Kidney (tissue), 14 donors: ENCODE results near the gene RPL27. TPM values are rescaled to one million over a fixed set of nuclear protein-coding genes. Genes with fewer than 3 reads are reported as not detected.

ENCODE experiments used
- DNase-seq, 5 donors: peaks; one replicate each; pipeline ENCODE4 v3.0.0-alpha.2; 2013 to 2020
- FAIRE-seq: peaks from 2 replicates; lab custom pipeline; 2012; peaks lifted over from hg19 to GRCh38; lab: Jason Lieb, UNC
- H3K27ac ChIP-seq, 2 donors: one replicate each; pipeline ENCODE4 v1.7.0; 2013; ENCODE audit warnings: low read depth in 2 of 2, low read length in 2 of 2, inconsistent platforms in 1 of 2
- H3K27me3 ChIP-seq: one replicate; pipeline ENCODE4 v1.7.1; 2013; ENCODE audit warnings: low read length, inconsistent platforms; ENCODE audit not compliant: control insufficient read depth, insufficient read depth
- H3K36me3 ChIP-seq, 3 donors: one replicate each; pipeline versions ENCODE4 v1.7.0 to v1.7.1; 2013; ENCODE audit warnings: low read length in 3 of 3, control low read depth in 1 of 3, inconsistent platforms in 1 of 3; ENCODE audit not compliant: insufficient read depth in 3 of 3, control insufficient read depth in 2 of 3
- H3K4me1 ChIP-seq, 3 donors: one replicate each; pipeline versions ENCODE4 v1.7.0 to v1.7.1; 2013; ENCODE audit warnings: low read length in 3 of 3, inconsistent platforms in 1 of 3, low read depth in 1 of 3; ENCODE audit not compliant: control insufficient read depth in 2 of 3, insufficient read depth in 2 of 3
- H3K4me3 ChIP-seq, 3 donors: one replicate each; pipeline versions ENCODE4 v1.7.0 to v1.8.1; 2013; ENCODE audit warnings: low read length in 3 of 3, control low read depth in 1 of 3, inconsistent platforms in 1 of 3
- H3K9ac ChIP-seq, 3 donors: one replicate each; pipeline versions ENCODE4 v1.7.0 to v1.7.1; 2013; ENCODE audit warnings: low read length in 3 of 3, control low read depth in 1 of 3, inconsistent platforms in 1 of 3
- H3K9me3 ChIP-seq, 3 donors: one replicate each; pipeline versions ENCODE4 v1.7.0 to v1.7.1; 2013; ENCODE audit warnings: low read length in 3 of 3, control low read depth in 1 of 3, inconsistent platforms in 1 of 3; ENCODE audit not compliant: control insufficient read depth in 2 of 3, insufficient read depth in 1 of 3
- CTCF ChIP-seq: IDR thresholded peaks from 3 replicates; pipeline ENCODE4 v1.5.1; 2012; ENCODE audit warnings: mild to moderate bottlenecking, moderate library complexity, borderline replicate concordance; ENCODE audit not compliant: insufficient read depth; ENCODE audit errors: extremely low read depth
- intact Hi-C: fragments of 100-400 bp; cut with DNase I; formaldehyde crosslinking; loops from one replicate; pipeline ENCODE4 v1.11.1; 2022
- polyA plus RNA-seq: library from polyadenylated mRNA; stranded (reverse); fragments of 350-450 nt; fragmentation: Illumina TruSeq; extraction: RNeasy Lipid Tissue Mini Kit (QIAGEN cat#74804); gene quantifications from one replicate; pipeline ENCODE4 v1.2.3, GENCODE V29; 2014; ENCODE audit warnings: low read depth, low replicate concordance; ENCODE audit not compliant: insufficient read depth
- total RNA-seq: library from RNA; stranded (reverse); fragmentation: NEBNext Ultra II Directional; extraction: Animal tissue kit (Norgen Biotek cat#: 25700); gene quantifications from one replicate; pipeline ENCODE4 v1.2.1, GENCODE V29; 2021
- donor health status: control.
- donor health status: control.
- donor health status: control.
- donor health status: control.
- donor health status: control.
- donor health status: DM: yes; HTN: yes; CAD: no.
- donor health status: Normal renal cell carcinoma (clear cell type).

RPL27 gene
- total and polyA plus RNA-seq, 2 donors from 2014 or later = 759 to 1,823 TPM

- TF ChIP-seq CTCF = no peak
These were observed 20.7 kb downstream of the RPL27 start for GRCh38 chr17:43018932-43019331.

GRCh38 chr17:43019418-43019817 lies 21.2 kb downstream of the RPL27 start:
- H3K4me1 ChIP-seq = peaks cover 0 to 17% (median 0%) of the 10 kb centered on the region in 3 donors
- H3K9ac ChIP-seq = no peak overlapping the region

More at GRCh38 chr17:43018932-43019331, 20.7 kb downstream of the RPL27 start:
- H3K36me3 ChIP-seq = peaks cover 0 to 3% (median 0%) of the 10 kb centered on the region in 3 donors
- intact Hi-C loops = no loop called here
- no peaks in the 10 kb centered on the region for H3K27me3 ChIP-seq
- FAIRE-seq = no peak
- H3K9me3 ChIP-seq = no peaks in the 10 kb centered on the region
- peak overlapping the region in 1 of 2 donors; percentile 11 for H3K27ac ChIP-seq
- H3K4me1 ChIP-seq = peaks cover 0 to 17% (median 0%) of the 10 kb centered on the region in 3 donors
- H3K4me3 ChIP-seq = no peak overlapping the region
- no peak overlapping the region for H3K9ac ChIP-seq
- DNase-seq = no peak

GRCh38 chr17:43020030-43020621 lies 21.9 kb downstream of the RPL27 start:
- Histone ChIP-seq H3K4me1 (peaks cover 0 to 17% (median 0%) of the 10 kb centered on the region in 3 donors), H3K4me3 (no peak overlapping the region), H3K9ac (no peak overlapping the region), H3K9me3 (no peaks in the 10 kb centered on the region), H3K27me3 (no peaks in the 10 kb centered on the region), H3K36me3 (no peaks in the 10 kb centered on the region), H3K27ac (peak overlapping the region; percentile 6 to 29)
- TF ChIP-seq CTCF = no peak
- intact Hi-C loops = no loop called here
- FAIRE-seq (no peak), DNase-seq (peak in 1 of 5 donors; percentile 28)

More at GRCh38 chr17:43019418-43019817, 21.2 kb downstream of the RPL27 start:
- intact Hi-C loops = no loop called here
- Histone ChIP-seq H3K27me3 (no peaks in the 10 kb centered on the region), H3K4me3 (no peak overlapping the region), H3K36me3 (peaks cover 0 to 1% (median 0%) of the 10 kb centered on the region in 3 donors), H3K27ac (peak overlapping the region; percentile 6 to 29), H3K9me3 (no peaks in the 10 kb centered on the region)
- DNase-seq = peak in 1 of 5 donors; percentile 26
- FAIRE-seq = no peak
- no peak for TF ChIP-seq CTCF
